CD4-positive, CD25-positive, alpha-beta regulatory T cell (primary cell): Measurements from ENCODE around the gene TSSK6. TPM values are rescaled to one million over a fixed set of nuclear protein-coding genes. Genes with fewer than 3 reads are reported as not detected.

Experiments used
- ATAC-seq, 2 donors: fragments of 150-1000 bp; cut with Tn5 transposase; one replicate each; pipeline ENCODE4 v1.10.0; 2021; ENCODE audit warnings: low read depth in 2 of 2, moderate number of reproducible peaks in 2 of 2, moderate library complexity in 1 of 2
- DNase-seq, 3 donors: peaks; one replicate each; pipeline versions ENCODE4 v3.0.0 to v3.0.0-alpha.2; 2012 to 2022; ENCODE audit warnings: mixed read lengths in 1 of 3
- H3K27ac ChIP-seq: one replicate; pipeline ENCODE4 v1.7.0; 2013; ENCODE audit warnings: mild to moderate bottlenecking, low read length; ENCODE audit not compliant: insufficient read depth, poor library complexity, severe bottlenecking
- H3K27me3 ChIP-seq: one replicate; pipeline ENCODE4 v1.7.0; 2013; ENCODE audit warnings: low read length; ENCODE audit not compliant: control insufficient read depth, insufficient read depth
- H3K36me3 ChIP-seq: one replicate; pipeline ENCODE4 v1.7.0; 2013; ENCODE audit warnings: mild to moderate bottlenecking, low read length, moderate library complexity; ENCODE audit not compliant: control insufficient read depth, insufficient read depth
- H3K4me1 ChIP-seq: 2 replicates; pipeline ENCODE4 v1.7.0; 2013; ENCODE audit warnings: mild to moderate bottlenecking, low read length; ENCODE audit not compliant: insufficient read depth, control insufficient read depth, poor library complexity, severe bottlenecking
- H3K4me3 ChIP-seq: one replicate; pipeline ENCODE4 v1.7.0; 2013; ENCODE audit warnings: low read depth, mild to moderate bottlenecking, low read length, moderate library complexity
- H3K9me3 ChIP-seq, 2 experiments: 1 replicate in 1 of 2; 2 replicates in 1 of 2; pipeline ENCODE4 v1.7.0; 2013; ENCODE audit warnings: low read length in 2 of 2, mild to moderate bottlenecking in 1 of 2, moderate library complexity in 1 of 2; ENCODE audit not compliant: control insufficient read depth in 2 of 2
- H3K27ac Mint-ChIP-seq, 3 donors: one replicate each; pipeline ENCODE4 v1.8.0; 2020 to 2022; ENCODE audit warnings: mild to moderate bottlenecking in 3 of 3, mixed read lengths in 3 of 3, moderate library complexity in 2 of 3
- H3K27me3 Mint-ChIP-seq: one replicate; pipeline ENCODE4 v1.8.0; 2022; ENCODE audit warnings: mild to moderate bottlenecking, mixed read lengths
- H3K36me3 Mint-ChIP-seq: one replicate; pipeline ENCODE4 v1.8.0; 2020; ENCODE audit warnings: mixed read lengths
- H3K4me1 Mint-ChIP-seq, 4 donors: one replicate each; pipeline ENCODE4 v1.8.0; 2020 to 2022; ENCODE audit warnings: mixed read lengths in 4 of 4, mild to moderate bottlenecking in 1 of 4
- H3K4me3 Mint-ChIP-seq, 4 donors: one replicate each; pipeline ENCODE4 v1.8.0; 2020 to 2022; ENCODE audit warnings: mild to moderate bottlenecking in 4 of 4, mixed read lengths in 4 of 4, moderate library complexity in 3 of 4
- H3K9me3 Mint-ChIP-seq, 7 donors: one replicate each; pipeline ENCODE4 v1.8.0; 2020 to 2022; ENCODE audit warnings: mixed read lengths in 7 of 7, mild to moderate bottlenecking in 3 of 7, moderate library complexity in 2 of 7
- polyA plus RNA-seq, 4 donors: library from polyadenylated mRNA; unstranded; fragments of 300-500 nt; fragmentation: Illumina TruSeq; gene quantifications; one replicate each; pipeline ENCODE4 v1.2.3, GENCODE V29; 2021
- total RNA-seq: library from RNA; stranded (reverse); gene quantifications from one replicate; pipeline ENCODE4 v1.2.3, GENCODE V29; 2022

Gene TSSK6
- total and polyA plus RNA-seq, 5 donors from 2014 or later = 1.6 to 6.2 (median 2.0) TPM

DNA sequence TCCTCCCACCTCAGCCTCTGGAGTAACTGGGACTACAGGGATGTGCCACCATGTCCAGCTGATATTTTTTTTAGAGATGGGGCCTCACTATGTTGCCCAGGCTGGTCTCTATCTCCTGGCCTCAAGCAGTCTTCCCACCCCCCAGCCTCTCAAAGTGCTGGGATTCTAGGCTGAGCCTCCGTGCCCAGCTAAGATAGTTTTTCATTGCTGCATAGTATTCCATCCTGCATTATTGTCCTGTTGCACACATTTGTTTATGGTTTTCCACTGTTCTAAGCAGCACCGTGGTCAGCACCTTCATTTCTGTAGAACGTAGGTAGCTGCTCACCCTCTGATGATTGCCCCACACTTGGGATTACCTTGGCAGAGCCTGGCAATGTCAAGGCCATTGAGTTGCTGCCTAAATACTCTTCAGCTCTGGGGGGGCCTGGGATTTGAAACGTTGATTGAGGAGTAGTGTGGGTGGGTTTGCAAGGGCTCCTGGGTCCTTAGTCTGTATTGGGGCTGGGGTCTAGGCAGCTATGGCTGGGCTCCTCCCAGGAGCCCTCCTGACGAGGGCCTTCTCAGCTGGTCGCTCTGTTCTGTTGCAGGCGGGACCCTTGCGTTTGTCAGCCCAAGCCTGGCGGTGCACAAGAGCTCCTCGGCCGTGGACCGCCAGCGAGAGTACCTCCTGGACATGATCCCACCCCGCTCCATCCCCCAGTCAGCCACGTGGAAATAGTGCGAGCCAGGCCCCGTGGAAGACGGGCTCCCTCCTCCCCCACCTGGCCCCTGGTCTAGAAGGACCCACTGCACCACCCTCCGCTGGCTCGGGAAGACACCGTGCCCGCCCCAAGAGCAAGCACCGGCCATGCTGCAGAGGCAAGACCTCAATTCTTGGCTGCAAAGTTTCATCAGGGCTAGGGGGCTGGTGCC, 10.3 kb downstream of the TSSK6 start:
- Histone ChIP-seq H3K9me3 (no peaks in the 10 kb centered on the region), H3K4me1 (no peaks in the 10 kb centered on the region), H3K27me3 (no peaks in the 10 kb centered on the region), H3K4me3 (no peak overlapping the region), H3K36me3 (peaks cover 71% of the 10 kb centered on the region), H3K27ac (no peak overlapping the region)
- no peaks in the 10 kb centered on the region for H3K27me3 Mint-ChIP-seq
- peaks cover 0 to 3% (median 0%) of the 10 kb centered on the region in 7 donors for H3K9me3 Mint-ChIP-seq
- H3K36me3 Mint-ChIP-seq = peaks cover 40% of the 10 kb centered on the region
- no peak overlapping the region for H3K4me3 Mint-ChIP-seq
- ATAC-seq = no peak
- DNase-seq = no peak
- no peaks in the 10 kb centered on the region for H3K4me1 Mint-ChIP-seq
- H3K27ac Mint-ChIP-seq = no peak overlapping the region

DNA sequence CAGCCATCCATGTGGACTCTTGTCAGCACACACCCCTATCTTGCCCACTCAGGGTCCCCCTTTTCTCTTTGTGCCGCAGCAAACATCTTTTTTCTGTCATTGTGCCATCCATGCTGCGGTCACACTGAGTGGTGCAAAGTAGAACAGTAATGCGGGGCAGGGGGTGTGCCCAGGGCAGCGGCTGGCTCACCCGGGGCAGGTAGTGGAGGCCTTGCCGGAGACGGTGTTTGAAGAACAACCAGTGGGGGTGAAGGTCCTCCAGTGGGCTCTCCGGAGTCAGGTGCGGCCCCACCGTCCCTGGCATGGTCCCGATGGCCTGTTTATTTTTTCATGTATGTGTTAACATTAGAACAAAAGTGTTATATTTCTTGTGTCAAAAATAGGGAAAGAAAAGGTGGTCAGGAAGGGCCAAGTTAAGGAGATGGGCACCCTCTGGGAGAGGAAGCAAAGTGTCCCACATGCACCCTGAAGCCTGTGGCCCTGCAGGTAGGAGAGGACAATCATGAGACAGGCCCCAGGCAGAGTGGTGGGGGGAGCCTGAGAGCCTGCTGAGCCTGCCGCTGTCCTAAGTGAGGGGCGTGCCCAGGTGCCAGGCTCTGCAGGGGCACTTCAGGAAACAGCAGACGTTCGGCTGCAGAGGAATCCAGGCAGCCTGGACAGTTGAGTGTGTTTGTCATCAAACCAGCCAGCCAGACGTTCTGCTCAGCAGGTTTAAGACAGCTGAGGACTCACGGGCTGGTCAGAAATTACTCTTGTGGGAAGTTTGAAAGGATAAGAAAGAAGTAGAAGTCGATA, 12.3 kb downstream of the TSSK6 start:
- Histone ChIP-seq H3K36me3 (peaks cover 91% of the 10 kb centered on the region), H3K27ac (no peak overlapping the region), H3K4me1 (no peaks in the 10 kb centered on the region), H3K27me3 (no peaks in the 10 kb centered on the region), H3K9me3 (no peaks in the 10 kb centered on the region), H3K4me3 (no peak overlapping the region)
- H3K4me1 Mint-ChIP-seq = no peaks in the 10 kb centered on the region
- H3K4me3 Mint-ChIP-seq = no peak overlapping the region
- no peaks in the 10 kb centered on the region for H3K27me3 Mint-ChIP-seq
- no peak for DNase-seq
- ATAC-seq = no peak
- H3K9me3 Mint-ChIP-seq = peaks cover 0 to 3% (median 0%) of the 10 kb centered on the region in 7 donors
- peaks cover 40% of the 10 kb centered on the region for H3K36me3 Mint-ChIP-seq
- no peak overlapping the region for H3K27ac Mint-ChIP-seq

DNA sequence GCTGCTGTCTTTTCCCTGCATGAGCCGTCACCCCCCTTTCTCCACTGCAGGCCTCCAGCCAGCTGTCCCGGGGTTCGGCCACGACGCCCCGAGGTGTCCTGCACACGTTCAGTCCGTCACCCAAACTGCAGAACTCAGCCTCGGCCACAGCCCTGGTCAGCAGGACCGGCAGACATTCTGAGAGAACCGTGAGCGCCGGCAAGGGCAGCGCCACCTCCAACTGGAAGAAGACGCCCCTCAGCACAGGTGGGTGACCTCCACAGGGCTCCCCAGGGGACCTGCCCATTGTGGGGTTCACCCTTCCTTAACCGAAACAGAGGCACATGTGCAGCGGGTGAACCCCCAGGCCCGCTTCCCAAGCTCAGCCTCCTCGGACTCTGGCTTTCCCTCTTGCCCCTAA, 13.1 kb downstream of the TSSK6 start:
- Histone ChIP-seq H3K9me3 (no peaks in the 10 kb centered on the region), H3K36me3 (peaks cover 93% of the 10 kb centered on the region), H3K4me1 (no peaks in the 10 kb centered on the region), H3K4me3 (no peak overlapping the region), H3K27me3 (no peaks in the 10 kb centered on the region), H3K27ac (no peak overlapping the region)
- Mint-ChIP-seq H3K4me3 (no peak overlapping the region), H3K9me3 (peaks cover 0 to 3% (median 0%) of the 10 kb centered on the region in 7 donors), H3K36me3 (peaks cover 37% of the 10 kb centered on the region), H3K27me3 (no peaks in the 10 kb centered on the region), H3K4me1 (no peaks in the 10 kb centered on the region), H3K27ac (no peak overlapping the region)
- no peak for DNase-seq
- ATAC-seq = no peak

DNA sequence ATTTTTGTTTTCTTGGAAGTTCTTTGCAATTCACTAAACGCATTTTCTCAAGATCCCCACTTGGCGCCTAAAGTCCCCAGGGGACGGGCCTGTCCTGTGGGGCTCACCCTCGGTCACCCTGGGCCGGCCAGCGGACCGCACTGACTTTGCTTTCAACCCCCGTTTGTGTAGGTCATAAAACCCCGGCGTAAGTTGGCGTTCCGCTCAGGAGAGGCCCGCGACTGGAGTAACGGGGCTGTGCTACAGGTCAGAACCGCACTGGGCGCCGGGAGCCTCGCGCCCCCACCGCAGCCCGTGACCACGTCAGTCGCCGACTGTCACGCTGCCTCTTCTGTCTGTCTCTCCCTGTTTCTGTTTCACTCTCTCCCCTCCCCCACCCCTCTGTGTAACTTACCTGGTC, 13.6 kb downstream of the TSSK6 start:
- ATAC-seq = no peak
- H3K9me3 Mint-ChIP-seq = peaks cover 0 to 3% (median 0%) of the 10 kb centered on the region in 7 donors
- no peak overlapping the region for H3K4me3 Mint-ChIP-seq
- H3K4me3 ChIP-seq = no peak overlapping the region
- H3K27ac ChIP-seq = no peak overlapping the region
- peak overlapping the region in 1 of 3 donors; percentile 49 for H3K27ac Mint-ChIP-seq
- H3K27me3 ChIP-seq = no peaks in the 10 kb centered on the region
- no peaks in the 10 kb centered on the region for H3K9me3 ChIP-seq
- H3K36me3 ChIP-seq = peaks cover 91% of the 10 kb centered on the region
- H3K4me1 Mint-ChIP-seq = no peaks in the 10 kb centered on the region
- no peak for DNase-seq
- no peaks in the 10 kb centered on the region for H3K27me3 Mint-ChIP-seq
- no peaks in the 10 kb centered on the region for H3K4me1 ChIP-seq
- peaks cover 35% of the 10 kb centered on the region for H3K36me3 Mint-ChIP-seq

DNA sequence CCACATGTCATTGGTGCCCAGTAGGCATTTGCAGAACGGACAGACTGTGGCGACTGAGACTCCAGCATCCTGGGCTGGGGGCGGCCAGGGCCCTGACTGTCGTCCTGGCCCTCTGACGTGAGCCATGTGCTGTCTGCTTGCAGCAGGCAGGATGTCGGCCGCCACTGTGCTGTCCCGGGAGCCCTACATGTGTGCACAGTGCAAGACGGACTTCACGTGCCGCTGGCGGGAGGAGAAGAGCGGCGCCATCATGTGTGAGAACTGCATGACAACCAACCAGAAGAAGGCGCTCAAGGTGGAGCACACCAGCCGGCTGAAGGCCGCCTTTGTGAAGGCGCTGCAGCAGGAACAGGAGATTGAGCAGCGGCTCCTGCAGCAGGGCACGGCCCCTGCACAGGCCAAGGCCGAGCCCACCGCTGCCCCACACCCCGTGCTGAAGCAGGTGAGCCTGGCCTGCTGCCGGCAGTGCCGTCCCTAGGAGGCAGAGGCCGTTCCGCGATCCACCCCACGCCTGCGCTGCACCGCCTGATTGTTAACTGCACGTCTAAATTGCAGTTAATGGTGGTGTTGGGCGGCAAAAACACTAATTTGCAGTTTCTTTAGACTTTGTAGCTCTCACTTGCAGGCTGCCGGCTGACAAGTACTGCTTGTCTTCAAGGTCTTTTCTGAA, 14.2 kb downstream of the TSSK6 start:
- Histone ChIP-seq H3K36me3 (peaks cover 91% of the 10 kb centered on the region), H3K27ac (no peak overlapping the region), H3K4me3 (no peak overlapping the region), H3K27me3 (no peaks in the 10 kb centered on the region), H3K4me1 (no peaks in the 10 kb centered on the region), H3K9me3 (no peaks in the 10 kb centered on the region)
- no peak overlapping the region for H3K4me3 Mint-ChIP-seq
- H3K27ac Mint-ChIP-seq = peak overlapping the region in 1 of 3 donors; percentile 46
- no peaks in the 10 kb centered on the region for H3K4me1 Mint-ChIP-seq
- no peaks in the 10 kb centered on the region for H3K27me3 Mint-ChIP-seq
- peaks cover 0 to 3% (median 0%) of the 10 kb centered on the region in 7 donors for H3K9me3 Mint-ChIP-seq
- peaks cover 30% of the 10 kb centered on the region for H3K36me3 Mint-ChIP-seq
- ATAC-seq (no peak), DNase-seq (no peak)

DNA sequence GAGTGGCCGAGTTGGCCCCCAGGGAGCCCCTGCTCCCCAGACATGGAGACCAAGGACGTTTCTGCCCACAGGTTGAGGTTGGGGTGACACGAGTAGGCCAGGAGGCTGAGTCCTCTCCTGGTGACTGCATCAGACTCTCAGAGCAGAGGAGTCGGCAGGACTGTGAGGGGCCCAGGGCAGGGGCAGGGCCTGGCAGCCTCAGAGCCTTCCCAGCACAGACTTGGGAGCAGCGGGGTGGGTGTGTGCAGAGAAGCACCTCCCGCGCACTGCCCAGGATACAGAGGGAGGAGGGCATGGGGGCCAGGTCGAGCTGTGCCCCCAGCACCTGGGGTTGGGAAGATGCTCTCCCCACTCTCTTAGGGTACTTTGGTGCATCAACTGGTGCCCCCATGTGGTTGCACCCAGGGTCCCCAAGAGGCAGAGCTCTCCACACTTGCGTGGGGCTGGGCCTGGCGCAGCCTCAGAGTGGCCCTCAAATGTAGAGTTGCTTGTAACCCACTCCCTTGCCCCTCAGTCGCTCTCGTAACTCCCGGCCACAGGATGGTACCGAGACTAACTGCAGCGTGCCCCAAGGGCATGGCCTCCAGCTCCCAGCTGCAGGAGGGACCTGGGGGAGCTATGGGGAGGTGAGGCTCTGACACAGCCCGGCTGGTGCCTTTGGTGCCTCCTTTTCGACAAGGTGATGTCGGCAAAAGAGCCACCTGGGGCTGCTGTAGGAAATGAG, 15.9 kb downstream of the TSSK6 start:
- Mint-ChIP-seq H3K4me3 (no peak overlapping the region), H3K27ac (peak overlapping the region in 1 of 3 donors; percentile 38), H3K9me3 (peaks cover 0 to 3% (median 0%) of the 10 kb centered on the region in 7 donors), H3K4me1 (peaks cover 0 to 5% (median 2%) of the 10 kb centered on the region in 4 donors), H3K27me3 (no peaks in the 10 kb centered on the region), H3K36me3 (peaks cover 29% of the 10 kb centered on the region)
- ATAC-seq (no peak), DNase-seq (no peak)
- H3K27ac ChIP-seq = no peak overlapping the region
- H3K36me3 ChIP-seq = peaks cover 86% of the 10 kb centered on the region
- H3K4me3 ChIP-seq = no peak overlapping the region
- H3K9me3 ChIP-seq = no peaks in the 10 kb centered on the region
- H3K27me3 ChIP-seq = no peaks in the 10 kb centered on the region
- H3K4me1 ChIP-seq = no peaks in the 10 kb centered on the region
